Liver (tissue), 9 donors: ENCODE results near the gene ASPSCR1. TPM values are rescaled to one million over a fixed set of nuclear protein-coding genes. Genes with fewer than 3 reads are reported as not detected.

Source experiments
- DNase-seq: peaks from one replicate; pipeline ENCODE4 v3.0.0-alpha.2; 2017; ENCODE audit warnings: low spot score
- H3K27ac ChIP-seq, 2 donors: one replicate each; pipeline ENCODE4 v1.7.0; 2013; ENCODE audit warnings: inconsistent platforms in 2 of 2, low read length in 2 of 2, control low read depth in 1 of 2, low read depth in 1 of 2, mild to moderate bottlenecking in 1 of 2
- H3K27me3 ChIP-seq, 4 donors: one replicate each; pipeline versions ENCODE4 v1.6.1 to v1.7.0; 2013; ENCODE audit warnings: low read length in 3 of 4, inconsistent platforms in 1 of 4, mild to moderate bottlenecking in 1 of 4, moderate library complexity in 1 of 4; ENCODE audit not compliant: control insufficient read depth in 4 of 4, insufficient read depth in 4 of 4
- H3K36me3 ChIP-seq, 4 donors: one replicate each; pipeline versions ENCODE4 v1.6.1 to v1.7.0; 2013; ENCODE audit warnings: low read length in 3 of 4, mild to moderate bottlenecking in 3 of 4, low read depth in 1 of 4, moderate library complexity in 1 of 4; ENCODE audit not compliant: control insufficient read depth in 4 of 4, insufficient read depth in 3 of 4
- H3K4me1 ChIP-seq, 4 donors: one replicate each; pipeline versions ENCODE4 v1.6.1 to v1.7.0; 2013; ENCODE audit warnings: low read length in 3 of 4, mild to moderate bottlenecking in 3 of 4, moderate library complexity in 1 of 4; ENCODE audit not compliant: control insufficient read depth in 4 of 4, insufficient read depth in 4 of 4
- H3K4me3 ChIP-seq, 3 donors: one replicate each; pipeline versions ENCODE4 v1.6.1 to v1.7.0; 2013; ENCODE audit warnings: low read length in 3 of 3, control low read depth in 1 of 3, low read depth in 1 of 3, mild to moderate bottlenecking in 1 of 3
- H3K9ac ChIP-seq, 2 donors: one replicate each; pipeline ENCODE4 v1.7.0; 2013; ENCODE audit warnings: low read length in 2 of 2, mild to moderate bottlenecking in 2 of 2, moderate library complexity in 2 of 2, control low read depth in 1 of 2, low read depth in 1 of 2
- H3K9me3 ChIP-seq, 4 donors: one replicate each; pipeline versions ENCODE4 v1.6.1 to v1.7.0; 2013; ENCODE audit warnings: low read length in 3 of 4; ENCODE audit not compliant: control insufficient read depth in 4 of 4
- EGR1 ChIP-seq, 2 donors: IDR thresholded peaks; 2 replicates each; pipeline ENCODE4 v1.6.1; 2016 to 2018; ENCODE audit warnings: antibody characterized with exemption in 2 of 2, low read depth in 2 of 2
- FOXA1 ChIP-seq: IDR thresholded peaks from 2 replicates; pipeline ENCODE4 v1.6.1; 2016; ENCODE audit warnings: antibody characterized with exemption
- FOXA2 ChIP-seq: IDR thresholded peaks from 2 replicates; pipeline ENCODE4 v1.6.1; 2016; ENCODE audit warnings: antibody characterized with exemption
- GABPA ChIP-seq, 2 donors: IDR thresholded peaks in 1 of 2; conservative IDR thresholded peaks in 1 of 2; 2 replicates each; pipeline ENCODE4 v1.6.1; 2016; ENCODE audit warnings: antibody characterized with exemption in 2 of 2, mild to moderate bottlenecking in 1 of 2, moderate library complexity in 1 of 2
- HNF4A ChIP-seq, 2 donors: conservative IDR thresholded peaks; 2 replicates each; pipeline ENCODE4 v1.6.1; 2016; ENCODE audit warnings: antibody characterized with exemption in 2 of 2, mild to moderate bottlenecking in 2 of 2
- HNF4G ChIP-seq: IDR thresholded peaks from 2 replicates; pipeline ENCODE4 v1.6.1; 2016; ENCODE audit warnings: antibody characterized with exemption
- JUND ChIP-seq, 2 donors: IDR thresholded peaks; 2 replicates each; pipeline ENCODE4 v1.6.1; 2016; ENCODE audit warnings: antibody characterized with exemption in 2 of 2
- NR2F2 ChIP-seq: IDR thresholded peaks from 2 replicates; pipeline ENCODE4 v1.6.1; 2016; ENCODE audit warnings: antibody characterized with exemption
- RAD21 ChIP-seq, 2 donors: IDR thresholded peaks; 2 replicates each; pipeline ENCODE4 v1.6.1; 2016; ENCODE audit warnings: antibody characterized with exemption in 2 of 2, mild to moderate bottlenecking in 2 of 2
- RXRA ChIP-seq, 2 donors: IDR thresholded peaks; 2 replicates each; pipeline ENCODE4 v1.6.1; 2017 to 2018; ENCODE audit warnings: antibody characterized with exemption in 2 of 2, mild to moderate bottlenecking in 1 of 2
- SP1 ChIP-seq: IDR thresholded peaks from 2 replicates; pipeline ENCODE4 v1.6.1; 2018; ENCODE audit warnings: antibody characterized with exemption, mild to moderate bottlenecking
- TAF1 ChIP-seq: conservative IDR thresholded peaks from 2 replicates; pipeline ENCODE4 v1.6.1; 2016; ENCODE audit warnings: antibody characterized with exemption, mild to moderate bottlenecking
- YY1 ChIP-seq: IDR thresholded peaks from 2 replicates; pipeline ENCODE4 v1.6.1; 2016; ENCODE audit warnings: antibody characterized with exemption, mild to moderate bottlenecking
- WGBS: extraction: QIAGEN DNeasy Blood & Tissue Kit; methylation state at CpG from one replicate; pipeline ENCODE4 v1.1.7; 2013; 5-methylcytosine and 5-hydroxymethylcytosine counted together
- polyA plus RNA-seq, 2 donors: library from polyadenylated mRNA; stranded (reverse) in 1 of 2; unstranded in 1 of 2; fragments of 200-250 nt in 1 of 2; fragments of >200 nt in 1 of 2; fragmentation: Nextera tagmentation in 1 of 2; extraction: Ambion mirVana in 1 of 2; gene quantifications; one replicate each; pipeline versions ENCODE4 v1.2.1 to v1.2.3, GENCODE V29; 2013 to 2015
- total RNA-seq, 2 donors: library from RNA; depleted of rRNA; stranded (reverse); fragments of >200 nt; gene quantifications; one replicate each; pipeline ENCODE4 v1.2.3, GENCODE V29; 2014
- TF ChIP-seq, protein P1 (sequence below): IDR thresholded peaks from 2 replicates; pipeline ENCODE4 v1.6.1; 2016; ENCODE audit warnings: antibody characterized with exemption, mild to moderate bottlenecking
- TF ChIP-seq, protein P2 (sequence below): IDR thresholded peaks from 2 replicates; pipeline ENCODE4 v1.6.1; 2016; ENCODE audit warnings: antibody characterized with exemption
- TF ChIP-seq, protein P3 (sequence below): IDR thresholded peaks from 2 replicates; pipeline ENCODE4 v1.6.1; 2016; ENCODE audit warnings: antibody characterized with exemption
- TF ChIP-seq, protein P4 (sequence below): IDR thresholded peaks from 2 replicates; pipeline ENCODE4 v1.6.1; 2016; ENCODE audit warnings: antibody characterized with exemption
- TF ChIP-seq, protein P5 (sequence below): fragments of 150-350 bp; IDR thresholded peaks from 2 replicates; pipeline ENCODE4 v1.5.1; 2017; ENCODE audit warnings: improper control_type of control experiment, low read depth, low read length; ENCODE audit not compliant: missing input control
- donor health status: healthy.
- donor health status: healthy.
- donor health status: healthy.
- donor health status: healthy.
- donor health status: healthy.

The ASPSCR1 gene
- total and polyA plus RNA-seq, 4 donors = 17.8 to 26.2 (median 20.4) TPM

DNA sequence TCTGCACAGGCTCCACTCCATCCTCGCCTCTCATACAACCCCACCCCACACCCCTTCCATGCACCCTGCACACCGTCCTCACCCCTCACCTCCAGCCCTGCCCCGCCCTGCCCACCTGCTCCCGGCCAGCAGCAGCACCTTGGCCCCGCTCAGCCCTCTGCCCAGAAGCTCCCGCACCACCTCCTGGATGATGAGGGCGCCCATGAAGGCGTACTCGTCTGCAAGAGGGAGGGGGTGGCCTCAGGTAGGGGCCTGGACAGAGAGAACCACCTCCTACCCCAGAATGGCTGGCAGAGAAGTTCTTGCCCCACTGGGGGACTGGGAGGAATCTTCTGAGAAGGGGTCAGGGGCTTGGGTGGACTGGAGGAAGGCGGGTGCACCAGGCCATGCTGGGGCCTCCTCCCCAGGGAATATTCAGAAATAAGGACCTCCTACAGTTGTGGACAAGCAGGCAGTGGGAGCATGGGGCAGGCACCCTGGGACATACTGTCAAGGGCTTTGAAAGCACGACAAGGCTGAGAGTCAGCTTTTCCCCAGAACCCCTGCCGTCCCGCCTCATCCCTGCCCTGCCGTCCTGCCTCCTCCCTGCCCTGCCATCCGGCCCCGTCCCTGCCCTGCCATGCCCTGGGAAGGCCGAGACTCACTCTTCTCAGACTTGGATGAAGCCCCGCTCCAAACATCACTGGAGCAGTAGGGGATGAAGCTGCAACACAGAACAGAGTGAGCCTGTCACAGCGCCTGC is 19.6 kb upstream of the ASPSCR1 start:
- H3K27ac ChIP-seq = no peak overlapping the region
- no peak for TF ChIP-seq NR2F2
- no peak for TF ChIP-seq RAD21 (IDR thresholded peaks at IDR 0.05)
- no peak for TF ChIP-seq RXRA (IDR thresholded peaks at IDR 0.05)
- no peak for TF ChIP-seq GABPA (IDR thresholded peaks at IDR 0.05 in 1 of 2, conservative IDR thresholded peaks at IDR 0.05 in 1 of 2)
- no peak for TF ChIP-seq JUND (IDR thresholded peaks at IDR 0.05)
- no peak for TF ChIP-seq HNF4G
- no peak for TF ChIP-seq EGR1 (IDR thresholded peaks at IDR 0.05; ENCODE audit: low read depth in 2 of 2)
- no peak for TF ChIP-seq SP1
- TF ChIP-seq, protein P1, sequence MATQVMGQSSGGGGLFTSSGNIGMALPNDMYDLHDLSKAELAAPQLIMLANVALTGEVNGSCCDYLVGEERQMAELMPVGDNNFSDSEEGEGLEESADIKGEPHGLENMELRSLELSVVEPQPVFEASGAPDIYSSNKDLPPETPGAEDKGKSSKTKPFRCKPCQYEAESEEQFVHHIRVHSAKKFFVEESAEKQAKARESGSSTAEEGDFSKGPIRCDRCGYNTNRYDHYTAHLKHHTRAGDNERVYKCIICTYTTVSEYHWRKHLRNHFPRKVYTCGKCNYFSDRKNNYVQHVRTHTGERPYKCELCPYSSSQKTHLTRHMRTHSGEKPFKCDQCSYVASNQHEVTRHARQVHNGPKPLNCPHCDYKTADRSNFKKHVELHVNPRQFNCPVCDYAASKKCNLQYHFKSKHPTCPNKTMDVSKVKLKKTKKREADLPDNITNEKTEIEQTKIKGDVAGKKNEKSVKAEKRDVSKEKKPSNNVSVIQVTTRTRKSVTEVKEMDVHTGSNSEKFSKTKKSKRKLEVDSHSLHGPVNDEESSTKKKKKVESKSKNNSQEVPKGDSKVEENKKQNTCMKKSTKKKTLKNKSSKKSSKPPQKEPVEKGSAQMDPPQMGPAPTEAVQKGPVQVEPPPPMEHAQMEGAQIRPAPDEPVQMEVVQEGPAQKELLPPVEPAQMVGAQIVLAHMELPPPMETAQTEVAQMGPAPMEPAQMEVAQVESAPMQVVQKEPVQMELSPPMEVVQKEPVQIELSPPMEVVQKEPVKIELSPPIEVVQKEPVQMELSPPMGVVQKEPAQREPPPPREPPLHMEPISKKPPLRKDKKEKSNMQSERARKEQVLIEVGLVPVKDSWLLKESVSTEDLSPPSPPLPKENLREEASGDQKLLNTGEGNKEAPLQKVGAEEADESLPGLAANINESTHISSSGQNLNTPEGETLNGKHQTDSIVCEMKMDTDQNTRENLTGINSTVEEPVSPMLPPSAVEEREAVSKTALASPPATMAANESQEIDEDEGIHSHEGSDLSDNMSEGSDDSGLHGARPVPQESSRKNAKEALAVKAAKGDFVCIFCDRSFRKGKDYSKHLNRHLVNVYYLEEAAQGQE = no peak
- no peak for TF ChIP-seq YY1
- TF ChIP-seq, protein P2, sequence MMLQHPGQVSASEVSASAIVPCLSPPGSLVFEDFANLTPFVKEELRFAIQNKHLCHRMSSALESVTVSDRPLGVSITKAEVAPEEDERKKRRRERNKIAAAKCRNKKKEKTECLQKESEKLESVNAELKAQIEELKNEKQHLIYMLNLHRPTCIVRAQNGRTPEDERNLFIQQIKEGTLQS = no peak
- no peak for TF ChIP-seq TAF1
- no peak for TF ChIP-seq FOXA1
- no peak for TF ChIP-seq FOXA2
- TF ChIP-seq, protein P3, sequence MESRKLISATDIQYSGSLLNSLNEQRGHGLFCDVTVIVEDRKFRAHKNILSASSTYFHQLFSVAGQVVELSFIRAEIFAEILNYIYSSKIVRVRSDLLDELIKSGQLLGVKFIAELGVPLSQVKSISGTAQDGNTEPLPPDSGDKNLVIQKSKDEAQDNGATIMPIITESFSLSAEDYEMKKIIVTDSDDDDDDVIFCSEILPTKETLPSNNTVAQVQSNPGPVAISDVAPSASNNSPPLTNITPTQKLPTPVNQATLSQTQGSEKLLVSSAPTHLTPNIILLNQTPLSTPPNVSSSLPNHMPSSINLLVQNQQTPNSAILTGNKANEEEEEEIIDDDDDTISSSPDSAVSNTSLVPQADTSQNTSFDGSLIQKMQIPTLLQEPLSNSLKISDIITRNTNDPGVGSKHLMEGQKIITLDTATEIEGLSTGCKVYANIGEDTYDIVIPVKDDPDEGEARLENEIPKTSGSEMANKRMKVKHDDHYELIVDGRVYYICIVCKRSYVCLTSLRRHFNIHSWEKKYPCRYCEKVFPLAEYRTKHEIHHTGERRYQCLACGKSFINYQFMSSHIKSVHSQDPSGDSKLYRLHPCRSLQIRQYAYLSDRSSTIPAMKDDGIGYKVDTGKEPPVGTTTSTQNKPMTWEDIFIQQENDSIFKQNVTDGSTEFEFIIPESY = no peak
- TF ChIP-seq, protein P4, sequence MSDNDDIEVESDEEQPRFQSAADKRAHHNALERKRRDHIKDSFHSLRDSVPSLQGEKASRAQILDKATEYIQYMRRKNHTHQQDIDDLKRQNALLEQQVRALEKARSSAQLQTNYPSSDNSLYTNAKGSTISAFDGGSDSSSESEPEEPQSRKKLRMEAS = no peak
- no peak for TF ChIP-seq HNF4A (conservative IDR thresholded peaks at IDR 0.05)
- TF ChIP-seq, protein P5, sequence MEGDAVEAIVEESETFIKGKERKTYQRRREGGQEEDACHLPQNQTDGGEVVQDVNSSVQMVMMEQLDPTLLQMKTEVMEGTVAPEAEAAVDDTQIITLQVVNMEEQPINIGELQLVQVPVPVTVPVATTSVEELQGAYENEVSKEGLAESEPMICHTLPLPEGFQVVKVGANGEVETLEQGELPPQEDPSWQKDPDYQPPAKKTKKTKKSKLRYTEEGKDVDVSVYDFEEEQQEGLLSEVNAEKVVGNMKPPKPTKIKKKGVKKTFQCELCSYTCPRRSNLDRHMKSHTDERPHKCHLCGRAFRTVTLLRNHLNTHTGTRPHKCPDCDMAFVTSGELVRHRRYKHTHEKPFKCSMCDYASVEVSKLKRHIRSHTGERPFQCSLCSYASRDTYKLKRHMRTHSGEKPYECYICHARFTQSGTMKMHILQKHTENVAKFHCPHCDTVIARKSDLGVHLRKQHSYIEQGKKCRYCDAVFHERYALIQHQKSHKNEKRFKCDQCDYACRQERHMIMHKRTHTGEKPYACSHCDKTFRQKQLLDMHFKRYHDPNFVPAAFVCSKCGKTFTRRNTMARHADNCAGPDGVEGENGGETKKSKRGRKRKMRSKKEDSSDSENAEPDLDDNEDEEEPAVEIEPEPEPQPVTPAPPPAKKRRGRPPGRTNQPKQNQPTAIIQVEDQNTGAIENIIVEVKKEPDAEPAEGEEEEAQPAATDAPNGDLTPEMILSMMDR = no peak
- no peak for DNase-seq
- peaks cover 4 to 20% (median 12%) of the 10 kb centered on the region in 4 donors for H3K4me1 ChIP-seq
- WGBS = 87% methylated on average over 19 of the region's 19 CpGs
- H3K9ac ChIP-seq = no peak overlapping the region
- no peaks in the 10 kb centered on the region for H3K36me3 ChIP-seq
- H3K9me3 ChIP-seq = no peaks in the 10 kb centered on the region
- H3K27me3 ChIP-seq = no peaks in the 10 kb centered on the region
- no peak overlapping the region for H3K4me3 ChIP-seq
